HepG2 (cell line): Measurements from ENCODE around the gene GNB1. TPM values are rescaled to one million over a fixed set of nuclear protein-coding genes. Genes with fewer than 3 reads are reported as not detected.

Source experiments
- ARNT2 ChIP-seq: sonication (generic); formaldehyde crosslinking; IDR thresholded peaks from 2 replicates; pipeline ENCODE4 v1.8.0; 2022; ENCODE audit warnings: mild to moderate bottlenecking, low read depth, missing genetic modification reagents, moderate library complexity
- FOXK1 ChIP-seq: sonication (generic); formaldehyde crosslinking; IDR thresholded peaks from 2 replicates; pipeline ENCODE4 v1.4.0; 2020; ENCODE audit warnings: low read depth, missing genetic modification reagents, borderline replicate concordance
- FOXP1 ChIP-seq, 2 experiments: fragments of 450-650 bp in 1 of 2; IDR thresholded peaks; 2 replicates each; pipeline ENCODE4 v1.6.1; 2017 to 2018; ENCODE audit warnings: antibody characterized with exemption in 1 of 2
- GATAD2A ChIP-seq: IDR thresholded peaks from 2 replicates; pipeline ENCODE4 v1.6.1; 2016
- GTF3A ChIP-seq: sonication (generic); formaldehyde crosslinking; conservative IDR thresholded peaks from 2 replicates; pipeline ENCODE4 v1.4.0; 2020; ENCODE audit warnings: mild to moderate bottlenecking, missing genetic modification reagents
- HMGXB3 ChIP-seq: sonication (generic); formaldehyde crosslinking; IDR thresholded peaks from 2 replicates; pipeline ENCODE4 v1.4.0; 2020; ENCODE audit warnings: missing genetic modification reagents, borderline replicate concordance
- MLX ChIP-seq: IDR thresholded peaks from 2 replicates; pipeline ENCODE4 v1.6.1; 2016
- PAXIP1 ChIP-seq: sonication (generic); formaldehyde crosslinking; conservative IDR thresholded peaks from 2 replicates; pipeline ENCODE4 v1.4.0; 2020; ENCODE audit warnings: mild to moderate bottlenecking, missing genetic modification reagents, moderate library complexity
- SOX13 ChIP-seq, 3 experiments: fragments of 450-650 bp in 1 of 3; sonication (generic) in 1 of 3; formaldehyde crosslinking in 1 of 3; IDR thresholded peaks in 2 of 3; conservative IDR thresholded peaks in 1 of 3; 2 replicates each; pipeline versions ENCODE4 v1.5.0 to v1.6.1; 2016 to 2020; ENCODE audit warnings: antibody characterized with exemption in 1 of 3, mild to moderate bottlenecking in 1 of 3, missing compliant biosample characterization in 1 of 3, missing genetic modification reagents in 1 of 3, moderate library complexity in 1 of 3
- SOX6 ChIP-seq, 2 experiments: fragments of 450-650 bp in 1 of 2; sonication (generic) in 1 of 2; formaldehyde crosslinking in 1 of 2; IDR thresholded peaks; 2 replicates each; pipeline versions ENCODE4 v1.4.0 to v1.6.1; 2017 to 2020; ENCODE audit warnings: antibody characterized with exemption in 1 of 2, mild to moderate bottlenecking in 1 of 2, missing genetic modification reagents in 1 of 2
- SSRP1 ChIP-seq: IDR thresholded peaks from 2 replicates; pipeline ENCODE4 v1.6.1; 2016; ENCODE audit warnings: control low read depth
- THAP11 ChIP-seq: IDR thresholded peaks from 2 replicates; pipeline ENCODE4 v1.6.1; 2016; ENCODE audit warnings: missing biosample characterization, missing genetic modification reagents
- ZFX ChIP-seq: sonication (generic); formaldehyde crosslinking; IDR thresholded peaks from 2 replicates; pipeline ENCODE4 v1.4.0; 2020; ENCODE audit warnings: mild to moderate bottlenecking, low read depth, missing genetic modification reagents, moderate library complexity
- ZNF281 ChIP-seq: sonication (generic); formaldehyde crosslinking; IDR thresholded peaks from 2 replicates; pipeline ENCODE4 v1.4.0; 2020; ENCODE audit warnings: missing genetic modification reagents, borderline replicate concordance
- ZNF615 ChIP-seq: sonication (generic); formaldehyde crosslinking; IDR thresholded peaks from 2 replicates; pipeline ENCODE4 v1.5.0; 2020; ENCODE audit warnings: mild to moderate bottlenecking, missing genetic modification reagents, borderline replicate concordance
- polyA plus RNA-seq, 8 experiments: library from polyadenylated mRNA; depleted of rRNA in 3 of 8; stranded (reverse) in 7 of 8; unstranded in 1 of 8; fragments of >200 nt; fragmentation: Illumina TruSeq in 4 of 8; extraction: Trizol in 4 of 8; gene quantifications; 2 replicates each; pipeline versions ENCODE4 v1.2.1 to v1.2.3, GENCODE V29; 2011 to 2016; ENCODE audit warnings: low read depth in 4 of 8, missing spikeins in 1 of 8, mixed read lengths in 1 of 8; ENCODE audit not compliant: insufficient read depth in 1 of 8
- total RNA-seq, 5 experiments: library from RNA; depleted of rRNA; stranded (reverse); fragments of >200 nt; fragmentation: Illumina TruSeq; extraction: Trizol; gene quantifications; 2 replicates each; pipeline ENCODE4 v1.2.3, GENCODE V29; 2016; ENCODE audit warnings: low read depth in 1 of 5

Gene GNB1
- total and polyA plus RNA-seq, 2 of the 13 experiments (the other 11 are each of a cell fraction or from before 2014, with no cell fraction given), result 66.2 to 327 TPM

- TF ChIP-seq HMGXB3 (CRISPR knock-in tag), result 0 out of 2 replicates have a peak, but pooled peaks have one; percentile 52
- no peak for TF ChIP-seq SOX6 (IDR thresholded peaks at IDR 0.05)
- peak; percentile 85 for TF ChIP-seq SOX6 (CRISPR knock-in tag; IDR thresholded peaks at IDR 0.05)
- TF ChIP-seq SSRP1 (CRISPR knock-in tag), result 0 out of 2 replicates have a peak, but pooled peaks have one; percentile 40
- peak; percentile 47; the same call in 1 of the 2 replicates for TF ChIP-seq FOXP1 (IDR thresholded peaks at IDR 0.05)
- TF ChIP-seq FOXP1 (CRISPR knock-in tag; IDR thresholded peaks at IDR 0.05), result peak; percentile 93
- TF ChIP-seq ZNF615 (CRISPR knock-in tag), result no peak; the same call in 1 of the 2 replicates
- TF ChIP-seq ZFX (CRISPR knock-in tag), result peak; percentile 14; the same call in 1 of the 2 replicates
- 0 out of 2 replicates have a peak, but pooled peaks have one; percentile 41 for TF ChIP-seq ARNT2 (CRISPR knock-in tag)
- TF ChIP-seq GTF3A, result no peak
- peak; percentile 93 for TF ChIP-seq PAXIP1
- no peak for TF ChIP-seq SOX13 (IDR thresholded peaks at IDR 0.05)
- peak in 1 of 2 experiments; percentile 76; a peak in 2 of 4 replicates for TF ChIP-seq SOX13 (CRISPR knock-in tag; conservative IDR thresholded peaks at IDR 0.05 in 1 of 2, IDR thresholded peaks at IDR 0.05 in 1 of 2)
- TF ChIP-seq MLX (CRISPR knock-in tag), result 0 out of 2 replicates have a peak, but pooled peaks have one; percentile 20
- peak; percentile 27; the same call in 1 of the 2 replicates for TF ChIP-seq ZNF281 (CRISPR knock-in tag)
- TF ChIP-seq THAP11, result peak; percentile 53; the same call in 1 of the 2 replicates
- peak; percentile 86 for TF ChIP-seq GATAD2A (CRISPR knock-in tag)
- peak; percentile 46; the same call in 1 of the 2 replicates for TF ChIP-seq FOXK1 (CRISPR knock-in tag)
These were observed 122.5 kb downstream of the GNB1 start (continued) for GRCh38 chr1:1768249-1768992.
